Mucosa of descending colon (tissue), 3 donors: ENCODE measurements around the gene DNAJB11. TPM values are rescaled to one million over a fixed set of nuclear protein-coding genes. Genes with fewer than 3 reads are reported as not detected.
"Not testable (repeated sequence)": the region's sequence is repeated elsewhere in the genome, so short reads cannot be mapped to it uniquely, and the experiment has no call there.

Experiments used
- ATAC-seq: fragments of 200-7000 bp; cut with Tn5 transposase; one replicate; pipeline ENCODE4 v1.9.1; 2020; ENCODE audit warnings: mild to moderate bottlenecking, moderate library complexity
- DNase-seq, 3 donors: peaks; one replicate each; pipeline ENCODE4 v3.0.0-alpha.2; 2020
- H3K36me3 ChIP-seq: fragments of 200-600 bp; one replicate; pipeline ENCODE4 v1.8.0; 2021; ENCODE audit warnings: low read depth, mild to moderate bottlenecking
- H3K4me1 ChIP-seq: fragments of 200-600 bp; one replicate; pipeline ENCODE4 v1.8.0; 2021; ENCODE audit warnings: low read depth, mild to moderate bottlenecking
- H3K4me3 ChIP-seq: fragments of 200-600 bp; one replicate; pipeline ENCODE4 v1.8.0; 2021; ENCODE audit warnings: mild to moderate bottlenecking
- H3K9me3 ChIP-seq: fragments of 200-600 bp; one replicate; pipeline ENCODE4 v1.8.0; 2021; ENCODE audit warnings: mild to moderate bottlenecking
- intact Hi-C, 2 donors: fragments of 100-400 bp; cut with DNase I in 1 of 2; cut with micrococcal nuclease in 1 of 2; formaldehyde crosslinking; loops; one replicate each; pipeline versions ENCODE4 v1.11.0 to v1.11.1; 2022; cut with DNase I, micrococcal nuclease
- total RNA-seq, 3 donors: library from RNA; stranded (reverse); fragmentation: NEBNext Ultra II Directional in 2 of 3; extraction: Animal tissue kit (Norgen Biotek cat#: 25700) in 2 of 3; gene quantifications; one replicate each; pipeline versions ENCODE4 v1.2.1 to v1.2.4, GENCODE V29; 2021 to 2023
- TF ChIP-seq, protein P1 (sequence below): fragments of 200-600 bp; IDR thresholded peaks from one replicate; pipeline ENCODE4 v1.8.0; 2022; ENCODE audit warnings: antibody characterized with exemption, mild to moderate bottlenecking
- donor health status: DM: no; HTN: no; CAD: no; lungs with moderate emphysema.
- donor health status: DM: no; HTN: no; CAD: no.
- donor health status: DM: no; HTN: yes; CAD: no.

The DNAJB11 gene
- total RNA-seq, 3 donors from 2014 or later, result 32.2 to 45.7 (median 34.0) TPM

DNA sequence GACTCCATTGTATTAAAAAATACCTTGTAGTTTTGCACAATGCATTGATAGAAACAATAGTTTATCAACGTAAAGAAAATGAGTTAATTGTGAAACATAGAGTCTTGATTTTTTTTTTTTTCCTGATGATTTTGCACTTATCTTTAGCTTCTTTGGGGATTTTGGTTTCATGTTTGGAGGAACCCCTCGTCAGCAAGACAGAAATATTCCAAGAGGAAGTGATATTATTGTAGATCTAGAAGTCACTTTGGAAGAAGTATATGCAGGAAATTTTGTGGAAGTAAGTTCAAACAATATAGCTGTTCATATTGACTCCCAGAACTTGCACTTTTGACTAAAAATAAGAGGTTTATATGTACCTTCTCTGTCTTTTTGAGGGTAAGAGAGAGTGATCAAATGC, 7.0 kb downstream of the DNAJB11 start:
- intact Hi-C loops, result no loop called here
- no peaks in the 10 kb centered on the region for H3K9me3 ChIP-seq
- H3K4me1 ChIP-seq, result no peaks in the 10 kb centered on the region
- H3K4me3 ChIP-seq, result no peak overlapping the region
- no peak for DNase-seq
- TF ChIP-seq, protein P1, sequence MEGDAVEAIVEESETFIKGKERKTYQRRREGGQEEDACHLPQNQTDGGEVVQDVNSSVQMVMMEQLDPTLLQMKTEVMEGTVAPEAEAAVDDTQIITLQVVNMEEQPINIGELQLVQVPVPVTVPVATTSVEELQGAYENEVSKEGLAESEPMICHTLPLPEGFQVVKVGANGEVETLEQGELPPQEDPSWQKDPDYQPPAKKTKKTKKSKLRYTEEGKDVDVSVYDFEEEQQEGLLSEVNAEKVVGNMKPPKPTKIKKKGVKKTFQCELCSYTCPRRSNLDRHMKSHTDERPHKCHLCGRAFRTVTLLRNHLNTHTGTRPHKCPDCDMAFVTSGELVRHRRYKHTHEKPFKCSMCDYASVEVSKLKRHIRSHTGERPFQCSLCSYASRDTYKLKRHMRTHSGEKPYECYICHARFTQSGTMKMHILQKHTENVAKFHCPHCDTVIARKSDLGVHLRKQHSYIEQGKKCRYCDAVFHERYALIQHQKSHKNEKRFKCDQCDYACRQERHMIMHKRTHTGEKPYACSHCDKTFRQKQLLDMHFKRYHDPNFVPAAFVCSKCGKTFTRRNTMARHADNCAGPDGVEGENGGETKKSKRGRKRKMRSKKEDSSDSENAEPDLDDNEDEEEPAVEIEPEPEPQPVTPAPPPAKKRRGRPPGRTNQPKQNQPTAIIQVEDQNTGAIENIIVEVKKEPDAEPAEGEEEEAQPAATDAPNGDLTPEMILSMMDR, result no peak
- no peaks in the 10 kb centered on the region for H3K36me3 ChIP-seq
- no peak for ATAC-seq

DNA sequence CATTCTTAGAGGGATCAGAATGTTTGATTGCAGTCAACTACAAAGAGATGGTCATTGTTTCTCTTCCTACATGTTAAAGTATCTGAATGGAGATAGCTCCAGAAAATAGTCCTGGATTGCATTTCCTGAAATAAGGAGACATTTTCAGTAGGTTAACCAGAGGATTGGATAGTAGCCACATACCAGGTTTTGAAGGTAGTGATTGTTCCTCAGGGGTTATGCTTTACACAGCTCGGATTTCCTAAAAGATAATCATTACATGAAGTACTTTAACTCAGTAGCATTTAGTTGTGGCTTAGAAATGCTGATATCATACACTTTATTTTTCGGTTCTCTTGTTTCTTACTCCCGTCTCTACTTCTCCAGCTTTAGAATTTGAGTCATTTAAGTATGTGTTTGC, 10.3 kb downstream of the DNAJB11 start:
- no peaks in the 10 kb centered on the region for H3K9me3 ChIP-seq
- no peaks in the 10 kb centered on the region for H3K4me1 ChIP-seq
- ATAC-seq (no peak), DNase-seq (no peak)
- no peak overlapping the region for H3K4me3 ChIP-seq
- intact Hi-C loops, result no loop called here
- TF ChIP-seq, protein P1, result no peak
- H3K36me3 ChIP-seq, result no peaks in the 10 kb centered on the region

DNA sequence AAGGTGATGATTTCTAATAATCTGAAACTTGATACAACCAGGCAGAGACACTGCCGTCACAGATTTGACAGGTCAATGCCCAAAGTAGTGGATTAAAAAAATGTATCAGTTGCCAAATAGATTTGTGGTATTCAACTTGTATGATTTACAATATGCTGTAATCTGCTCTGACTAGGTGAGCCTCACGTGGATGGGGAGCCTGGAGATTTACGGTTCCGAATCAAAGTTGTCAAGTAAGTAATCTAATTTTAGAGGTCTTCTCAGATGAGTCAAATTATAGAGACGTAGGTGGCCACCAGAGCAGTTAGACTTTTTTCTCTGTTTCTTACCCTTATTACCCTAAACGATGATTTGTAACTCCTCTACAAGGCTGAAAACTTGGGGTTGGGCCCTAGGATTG, 12.0 kb downstream of the DNAJB11 start:
- ATAC-seq (no peak), DNase-seq (no peak)
- H3K9me3 ChIP-seq, result no peaks in the 10 kb centered on the region
- no peaks in the 10 kb centered on the region for H3K4me1 ChIP-seq
- intact Hi-C loops, result no loop called here
- no peak overlapping the region for H3K4me3 ChIP-seq
- TF ChIP-seq, protein P1, result no peak
- no peaks in the 10 kb centered on the region for H3K36me3 ChIP-seq

DNA sequence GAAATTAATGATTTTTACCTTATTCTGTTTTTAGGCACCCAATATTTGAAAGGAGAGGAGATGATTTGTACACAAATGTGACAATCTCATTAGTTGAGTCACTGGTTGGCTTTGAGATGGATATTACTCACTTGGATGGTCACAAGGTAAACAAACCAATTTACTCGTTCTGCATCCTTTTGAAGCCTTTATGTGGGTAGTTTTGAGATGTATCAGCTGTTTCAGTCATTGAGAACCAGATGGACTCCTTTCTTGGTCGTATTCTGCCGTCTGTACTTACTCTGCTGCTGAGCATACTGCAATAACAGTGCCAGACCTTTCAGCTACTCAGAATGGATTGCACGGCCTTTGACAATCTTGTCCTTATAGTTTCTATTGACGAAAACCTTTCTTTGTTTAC, 13.3 kb downstream of the DNAJB11 start:
- ATAC-seq, result no peak

DNA sequence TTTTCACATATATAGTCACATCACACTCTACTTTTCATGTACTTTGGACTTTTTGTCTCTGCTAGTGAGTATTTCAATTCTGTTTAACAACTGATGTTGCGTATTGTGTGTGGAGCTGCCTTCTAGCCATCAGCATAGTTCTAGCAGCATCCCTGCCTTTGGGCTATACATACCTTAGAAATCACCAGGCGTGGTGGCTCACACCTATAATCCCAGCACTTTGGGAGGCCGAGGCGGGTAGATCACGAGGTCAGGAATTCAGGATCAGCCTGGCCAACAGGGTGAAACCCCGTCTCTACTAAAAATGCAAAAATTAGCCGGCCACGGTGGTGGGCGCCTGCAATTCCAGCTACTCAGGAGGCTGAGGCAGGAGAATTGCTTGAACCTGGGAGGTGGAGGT, 15.7 kb downstream of the DNAJB11 start:
- ATAC-seq, H3K36me3 ChIP-seq, H3K4me3 ChIP-seq, H3K4me1 ChIP-seq, DNase-seq, intact Hi-C loops, H3K9me3 ChIP-seq: not testable (repeated sequence)

More for the DNA sequence above, 13.3 kb downstream of the DNAJB11 start:
- TF ChIP-seq, protein P1, result no peak
- H3K9me3 ChIP-seq, result no peaks in the 10 kb centered on the region
- intact Hi-C loops, result no loop called here
- no peak for DNase-seq
- H3K4me3 ChIP-seq, result no peak overlapping the region
- no peaks in the 10 kb centered on the region for H3K4me1 ChIP-seq
- H3K36me3 ChIP-seq, result no peaks in the 10 kb centered on the region

DNA sequence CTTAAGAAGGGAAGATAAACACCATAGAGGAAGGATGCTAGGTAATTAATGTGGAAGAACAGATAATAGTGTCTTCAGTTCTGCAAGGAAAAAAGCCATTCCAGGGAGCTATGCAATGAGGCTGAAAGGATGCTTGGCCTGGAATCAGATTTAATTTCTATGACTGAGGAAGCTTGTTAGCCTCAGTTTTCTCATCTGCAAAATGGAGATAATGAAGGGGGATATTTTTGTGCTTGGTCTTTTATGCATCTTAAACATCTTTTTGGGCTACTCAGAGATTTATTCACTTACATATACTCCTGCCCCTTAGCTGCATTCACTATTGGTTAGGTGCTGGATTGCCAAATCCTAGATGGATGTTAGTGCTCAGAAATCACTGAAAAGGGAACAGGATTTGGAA, 16.7 kb downstream of the DNAJB11 start:
- no peaks in the 10 kb centered on the region for H3K9me3 ChIP-seq
- no peak for ATAC-seq
- intact Hi-C loops, result no loop called here
- H3K4me3 ChIP-seq, result no peak overlapping the region
- no peak for DNase-seq
- H3K36me3 ChIP-seq, result no peaks in the 10 kb centered on the region
- H3K4me1 ChIP-seq, result no peaks in the 10 kb centered on the region
- TF ChIP-seq, protein P1, result no peak
